HG03354 (cell line): ENCODE results near the gene MEI1.
"Not testable (repeated sequence)": the region's sequence is repeated elsewhere in the genome, so short reads cannot be mapped to it uniquely, and the experiment has no call there.

Source experiments
- ATAC-seq: cut with Tn5 transposase; IDR thresholded peaks from one replicate; pipeline ENCODE4 v1.9.1; 2021; ENCODE audit warnings: mild to moderate bottlenecking; ENCODE audit not compliant: unreplicated experiment, poor library complexity, severe bottlenecking

MEI1 gene

DNA sequence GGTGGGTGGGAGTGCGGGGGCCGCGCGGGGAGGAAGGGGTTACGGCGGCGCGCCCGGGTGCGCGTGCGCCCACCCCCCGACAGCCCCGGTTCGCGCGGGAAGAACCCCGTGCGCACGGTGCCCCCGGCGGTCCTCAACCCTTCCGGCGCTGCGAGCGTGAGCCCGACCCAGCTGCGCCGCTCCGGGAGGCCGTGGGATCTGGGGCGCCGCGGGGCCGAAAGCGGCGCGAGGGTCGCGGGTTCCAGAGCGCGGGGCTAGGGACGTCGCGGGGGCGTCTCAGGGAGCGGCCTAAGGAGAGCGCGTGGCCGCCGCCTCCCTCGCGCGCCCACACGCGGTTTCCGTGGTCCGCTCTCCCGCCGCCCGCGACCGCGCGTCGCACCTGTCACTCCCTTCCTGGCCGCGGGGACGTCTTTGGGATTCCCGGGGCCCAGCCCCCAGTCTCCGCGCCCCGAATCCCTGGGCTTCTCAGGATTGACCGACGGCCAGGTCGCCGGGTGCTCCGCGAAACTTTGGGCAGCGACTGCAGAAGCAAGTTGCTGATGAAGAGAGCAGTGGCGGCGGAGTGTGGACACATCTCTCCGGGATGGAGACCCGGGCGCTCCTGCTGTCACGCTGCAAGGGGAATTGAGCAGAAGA is 134.2 kb downstream of the MEI1 start:
- ATAC-seq, result peak; percentile 19

DNA sequence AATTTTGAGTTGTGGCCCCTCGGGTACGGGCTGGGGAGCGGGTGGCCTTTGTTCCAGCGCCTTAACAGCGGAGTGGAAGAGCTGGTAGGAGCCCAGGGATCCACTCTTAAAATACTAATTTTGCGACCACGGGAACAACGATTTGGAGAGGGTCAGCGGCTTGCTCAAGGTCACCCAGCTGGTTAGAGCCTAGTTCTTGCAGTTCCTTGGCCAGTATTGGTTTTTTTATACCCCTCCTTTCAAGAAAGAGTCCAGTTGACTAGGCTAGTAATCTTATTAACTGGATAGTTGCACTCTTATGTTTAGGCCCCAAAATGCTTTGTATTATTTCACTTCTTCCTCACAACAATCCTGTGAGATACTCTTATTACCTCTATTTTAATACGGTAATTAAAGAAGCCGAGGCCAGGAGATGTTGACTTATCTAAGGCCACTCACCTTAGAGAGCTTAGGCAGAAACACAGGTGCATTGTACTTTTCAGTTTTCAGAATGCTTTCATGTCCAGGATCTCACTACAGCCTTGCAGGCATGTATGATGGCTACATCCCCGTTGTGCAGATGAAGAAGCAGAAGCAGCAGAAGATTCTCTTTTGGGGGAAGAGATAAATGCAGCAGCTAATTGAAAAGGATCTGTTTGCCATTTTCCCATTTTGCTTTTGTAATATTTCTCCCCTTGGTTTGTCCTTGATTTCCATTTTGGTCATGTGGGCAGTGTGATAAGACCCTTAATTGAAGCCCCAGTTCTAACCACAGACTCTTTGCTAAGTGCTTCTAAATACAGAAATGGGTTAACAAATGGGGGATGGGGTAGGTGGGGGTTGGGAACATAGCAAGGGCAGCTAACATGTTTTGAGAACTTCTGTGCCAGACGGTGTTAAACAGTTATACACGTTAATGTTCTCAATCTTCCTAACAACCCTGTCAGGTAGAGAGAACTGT is 135.0 kb downstream of the MEI1 start:
- ATAC-seq, result no peak

DNA sequence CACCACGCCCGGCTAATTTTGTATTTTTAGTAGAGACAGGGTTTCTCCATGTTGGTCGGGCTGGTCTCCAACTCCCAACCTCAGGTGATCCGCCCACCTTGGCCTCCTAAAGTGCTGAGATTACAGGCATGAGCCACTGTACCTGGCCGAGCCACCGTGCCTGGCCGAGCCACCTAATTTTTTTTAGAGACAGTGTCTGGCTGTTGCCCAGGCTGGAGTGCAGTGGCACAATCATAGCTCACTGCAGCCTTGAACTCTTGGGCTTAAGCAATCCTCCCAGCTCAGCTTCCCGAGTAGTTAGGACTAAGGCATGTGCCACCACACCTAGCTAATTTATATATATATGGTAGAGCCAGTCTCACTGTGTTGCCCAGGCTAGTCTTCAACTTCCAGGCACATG is 136.2 kb downstream of the MEI1 start:
- ATAC-seq, result not testable (repeated sequence)

DNA sequence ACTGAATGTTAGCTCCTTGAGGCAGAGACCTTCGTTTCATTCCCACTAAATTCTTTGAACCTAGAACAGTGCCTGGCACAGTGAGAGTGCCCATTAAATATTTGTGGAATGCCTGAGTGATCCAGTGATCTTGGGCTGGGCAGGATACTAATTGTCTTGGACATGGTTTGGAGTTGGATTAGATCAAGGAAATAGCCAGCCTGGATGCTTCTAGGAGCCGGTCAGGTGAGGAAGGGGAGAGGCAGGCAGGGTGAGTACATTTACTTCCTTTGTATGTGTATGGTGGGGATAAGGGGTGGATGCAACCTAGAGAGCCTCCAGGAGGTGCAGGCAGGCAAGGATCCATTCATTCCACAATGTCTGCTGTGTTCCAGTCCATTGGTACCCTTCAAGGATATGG is 137.2 kb downstream of the MEI1 start:
- no peak for ATAC-seq

DNA sequence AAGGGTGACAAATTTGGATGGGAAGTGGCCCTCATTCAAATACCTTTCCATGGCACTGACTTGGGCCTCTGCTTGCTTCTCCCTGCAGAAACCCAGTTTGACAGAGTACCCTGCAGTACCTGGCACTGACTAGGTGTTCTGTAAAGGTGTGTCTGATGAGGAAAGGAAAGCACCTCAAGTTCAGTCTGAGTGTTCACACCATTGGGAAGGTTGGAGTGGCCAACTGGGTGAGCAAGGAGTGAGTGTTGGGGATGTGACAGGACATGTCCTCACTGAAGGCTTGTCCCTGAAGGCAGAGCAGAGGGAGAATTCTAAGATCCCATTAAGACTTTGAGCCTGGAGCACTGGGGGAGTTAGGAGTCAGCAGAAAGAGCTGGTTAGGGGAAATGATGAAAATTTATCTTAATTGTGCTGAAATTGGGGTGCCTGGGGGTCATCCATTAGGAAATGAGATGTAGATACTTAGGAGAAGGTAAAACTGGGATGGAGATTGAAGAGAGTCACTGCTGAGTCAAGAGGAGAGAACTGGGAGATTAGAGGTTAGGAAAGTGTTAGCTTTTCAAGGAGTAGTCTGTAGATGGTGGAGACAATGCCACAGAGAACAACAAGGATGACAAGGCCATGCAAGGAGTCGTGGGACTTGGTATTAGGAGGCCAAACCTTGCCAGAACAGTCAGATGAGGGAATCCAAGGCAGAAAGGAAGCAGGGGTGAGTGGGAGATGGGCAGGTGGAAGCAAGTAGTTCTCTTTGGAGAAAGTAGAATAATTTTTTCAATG is 139.7 kb downstream of the MEI1 start:
- ATAC-seq, result no peak

DNA sequence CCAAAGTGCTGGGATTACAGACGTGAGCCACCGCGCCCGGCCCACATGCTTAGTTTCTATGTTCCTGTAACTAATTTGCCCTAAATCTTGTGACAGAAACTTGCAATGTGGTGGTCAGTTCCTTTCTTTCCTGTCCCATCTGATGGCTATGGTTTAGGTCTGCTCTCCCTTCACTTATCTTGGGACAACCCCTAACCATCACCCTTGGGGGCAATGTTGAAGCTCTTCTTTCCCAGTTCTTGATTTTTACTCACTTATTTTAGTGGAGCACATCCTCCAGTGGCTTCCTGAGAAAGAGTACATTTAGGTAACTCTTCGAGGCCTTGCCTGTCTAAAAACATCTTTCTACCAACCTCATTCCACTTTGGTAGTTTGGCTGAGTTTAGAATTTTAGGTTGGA is 140.9 kb downstream of the MEI1 start:
- ATAC-seq, result no peak

DNA sequence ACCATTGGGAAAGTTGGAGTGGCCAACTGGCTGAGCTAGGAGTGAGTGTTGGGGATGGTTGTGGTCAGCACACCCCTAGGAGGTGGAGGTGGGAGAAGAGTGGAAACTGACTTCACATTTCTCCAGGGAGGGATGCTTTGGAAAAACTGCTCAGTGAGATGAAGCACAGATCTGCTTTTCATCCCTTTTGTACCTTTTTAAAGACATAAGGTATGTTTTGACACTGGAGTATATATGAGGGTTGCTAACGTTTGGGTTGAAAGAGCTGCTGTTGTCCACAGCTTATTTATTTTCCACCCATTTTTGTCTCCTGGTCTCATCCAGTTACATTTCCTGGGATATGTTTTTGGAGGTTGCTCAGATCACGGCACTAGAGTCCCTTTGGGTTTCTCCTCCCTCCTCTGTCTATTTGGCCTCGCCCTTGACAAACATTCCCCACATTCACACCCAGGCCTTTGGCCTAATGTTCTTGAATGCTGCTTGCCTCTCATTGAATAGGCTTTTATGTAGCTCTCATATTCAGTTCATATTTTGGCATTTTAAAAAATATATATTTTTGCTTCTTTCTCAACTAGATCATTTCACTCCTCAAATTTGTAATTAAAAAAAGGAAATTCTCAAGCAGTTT is 141.9 kb downstream of the MEI1 start:
- ATAC-seq, result no peak

DNA sequence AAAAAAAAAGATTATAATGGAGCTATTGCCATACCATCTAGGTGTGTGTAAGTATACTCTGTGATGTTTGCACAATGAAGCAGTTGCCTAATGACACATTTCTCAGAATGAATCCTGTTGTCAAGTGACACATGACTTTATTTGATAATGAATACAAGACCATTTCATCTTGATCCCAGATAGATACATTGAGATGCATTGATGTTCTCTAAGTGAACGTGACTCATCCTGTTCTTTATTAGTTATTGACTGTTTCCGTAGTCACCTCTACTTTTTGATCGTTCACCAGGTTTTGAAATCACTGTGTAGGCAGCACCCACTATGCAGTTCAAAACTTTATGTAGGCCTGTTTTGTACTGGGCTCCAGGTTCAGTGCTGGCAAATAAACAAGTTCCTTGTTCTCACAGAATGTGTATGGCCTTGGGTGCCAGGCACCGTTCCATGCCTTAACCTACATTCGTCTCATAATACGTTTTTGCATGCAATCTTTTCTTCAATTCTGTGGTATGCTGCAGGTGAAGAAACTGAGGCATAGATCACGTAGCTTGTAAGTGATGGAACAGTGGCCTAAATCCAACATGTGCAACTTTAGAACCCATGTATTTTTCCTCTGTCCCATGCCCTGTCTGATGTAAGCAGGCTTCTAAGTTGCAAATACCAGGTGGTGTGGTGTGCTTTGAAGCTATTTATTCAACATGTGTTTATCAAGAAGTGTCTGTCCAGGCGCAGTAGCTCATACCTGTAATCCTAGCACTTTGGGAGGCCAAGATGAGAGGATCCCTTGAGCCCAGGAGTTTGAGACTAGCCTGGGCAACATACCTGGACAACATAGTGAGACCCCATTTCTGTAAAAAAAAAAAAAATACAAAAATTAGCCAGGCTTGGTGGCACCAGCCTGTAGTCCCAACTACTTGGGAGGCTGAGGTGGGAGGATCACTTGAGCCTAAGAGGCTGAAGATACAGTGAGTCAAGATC is 144.0 kb downstream of the MEI1 start:
- no peak for ATAC-seq

DNA sequence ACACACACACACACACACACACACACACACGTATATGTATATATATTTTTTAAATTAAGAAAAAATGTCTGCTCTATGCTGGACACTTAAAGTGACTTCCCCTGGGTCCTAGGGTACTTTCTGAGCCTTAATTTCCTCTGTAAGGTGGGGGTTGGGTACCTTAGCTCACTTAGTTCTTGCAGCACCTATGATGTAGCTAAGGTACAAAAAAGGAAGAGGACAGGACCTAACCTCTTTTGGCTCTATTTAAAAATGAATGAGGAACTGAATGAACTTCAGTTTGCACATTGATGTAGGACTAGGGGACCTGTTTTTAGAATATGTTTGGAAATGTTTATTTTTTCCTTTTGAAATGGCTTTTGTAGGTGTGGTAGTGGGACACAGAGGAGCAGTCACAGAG is 144.7 kb downstream of the MEI1 start:
- ATAC-seq, result no peak

DNA sequence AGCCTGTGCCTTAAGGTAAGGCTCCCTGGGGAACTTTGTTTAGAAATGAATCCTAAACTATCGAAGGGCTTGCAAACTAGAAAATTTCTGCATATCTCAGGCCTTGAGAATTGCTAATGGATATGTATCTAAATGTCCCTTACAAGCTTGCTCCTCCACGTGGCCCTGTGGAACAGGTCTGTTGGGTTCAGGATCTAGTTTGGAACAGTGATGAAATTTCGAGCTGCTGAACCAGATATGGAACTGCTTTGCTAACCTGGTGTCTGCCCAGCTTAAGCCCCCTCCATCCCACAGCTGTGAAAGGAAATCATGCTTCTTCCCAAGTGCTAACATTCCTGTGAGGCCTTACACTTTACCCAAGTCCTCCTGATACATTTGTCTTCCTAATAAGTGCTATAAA is 145.2 kb downstream of the MEI1 start:
- no peak for ATAC-seq

DNA sequence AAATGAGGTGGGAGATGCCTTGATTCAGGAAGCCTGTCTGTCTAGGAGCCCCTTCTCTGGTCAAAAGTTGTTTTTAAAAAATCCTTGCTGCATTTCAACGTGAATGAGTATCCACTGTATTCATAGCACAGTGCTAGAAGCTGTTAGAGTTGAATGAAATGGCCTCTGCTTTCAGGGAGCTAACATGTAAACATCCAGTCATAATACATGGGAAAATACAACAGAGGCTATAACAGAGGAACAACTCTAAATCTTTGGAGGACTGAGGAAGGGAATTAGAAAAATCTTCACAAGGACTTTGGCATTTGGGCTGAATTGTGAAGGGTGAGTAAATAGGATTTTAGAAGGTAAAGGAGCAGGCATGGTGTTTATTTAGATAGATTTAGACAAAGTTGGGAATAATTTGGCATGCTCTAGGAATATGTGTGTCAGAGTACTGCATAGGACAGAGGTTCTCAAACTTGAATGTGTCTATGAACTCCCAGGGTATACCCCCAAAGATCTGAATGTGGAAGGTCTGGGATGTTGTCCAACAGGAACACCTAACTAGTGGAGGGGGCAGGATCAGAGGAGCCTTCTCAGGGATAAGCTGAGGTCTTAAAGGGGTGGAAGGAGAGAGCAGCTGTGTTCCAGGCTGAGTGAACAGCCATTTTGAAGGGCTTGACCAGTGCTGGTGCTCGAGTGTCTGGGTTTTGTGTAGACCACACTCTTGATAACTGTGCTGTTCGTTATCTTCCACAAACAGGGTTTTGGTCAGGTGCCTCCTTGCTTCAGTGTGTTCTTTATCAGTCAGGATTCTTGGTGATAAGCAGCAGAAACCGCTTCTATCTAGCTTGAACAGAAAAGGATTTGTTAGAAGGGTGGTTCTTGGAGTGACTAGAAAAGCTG is 146.3 kb downstream of the MEI1 start:
- no peak for ATAC-seq

DNA sequence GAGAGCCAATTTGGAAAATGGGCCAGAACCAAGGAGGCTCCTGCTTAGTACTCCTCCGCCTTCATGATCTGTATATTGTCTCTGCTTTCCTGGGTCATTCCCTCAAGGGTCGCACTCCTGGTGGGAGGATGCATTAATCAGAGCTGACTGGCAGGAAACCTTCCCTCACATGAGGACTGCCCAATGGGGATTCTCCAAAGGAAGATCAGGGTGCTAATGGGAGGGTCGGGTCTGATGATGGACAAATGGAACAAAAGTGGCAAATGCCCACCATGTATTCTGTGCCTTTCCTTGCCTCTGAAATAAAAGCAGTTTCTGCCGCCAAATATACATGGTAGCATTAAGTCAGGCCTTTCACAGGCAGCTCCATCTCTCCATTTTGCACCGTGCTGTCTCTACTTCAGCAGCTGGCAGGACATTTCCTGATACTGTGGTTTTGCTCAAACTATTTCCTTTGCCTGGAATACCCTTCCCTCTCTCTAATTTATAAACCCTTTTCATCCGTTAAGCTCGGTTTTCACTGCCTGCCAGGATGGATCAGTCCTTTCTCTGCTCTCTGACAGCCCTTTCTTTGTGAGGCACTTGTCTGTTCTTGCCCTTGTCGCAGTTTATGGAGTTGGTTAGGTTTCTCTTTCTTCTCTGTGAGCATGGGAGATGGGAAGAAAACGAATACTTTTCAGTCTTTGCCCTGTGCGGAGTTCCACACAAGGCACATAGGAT is 147.1 kb downstream of the MEI1 start:
- ATAC-seq, result no peak

DNA sequence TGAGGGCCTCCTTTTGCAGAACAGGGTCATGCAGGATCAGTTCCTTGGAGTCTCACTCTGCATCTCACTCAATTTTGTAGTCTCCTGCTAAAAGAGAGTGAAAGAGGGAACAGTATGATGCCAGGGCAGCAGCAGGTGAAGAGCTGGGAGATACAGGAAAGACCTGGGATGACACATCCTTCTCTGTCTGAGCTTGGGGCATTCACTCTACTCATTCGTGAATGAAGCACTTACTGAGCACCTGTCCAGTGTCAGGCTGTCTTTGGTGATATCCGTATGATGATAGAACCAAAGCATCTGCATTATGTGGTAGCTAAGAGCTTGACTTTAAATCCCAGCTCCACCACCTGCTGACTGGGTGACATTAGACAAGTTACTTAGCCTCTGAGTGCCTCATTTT is 148.0 kb downstream of the MEI1 start:
- no peak for ATAC-seq

DNA sequence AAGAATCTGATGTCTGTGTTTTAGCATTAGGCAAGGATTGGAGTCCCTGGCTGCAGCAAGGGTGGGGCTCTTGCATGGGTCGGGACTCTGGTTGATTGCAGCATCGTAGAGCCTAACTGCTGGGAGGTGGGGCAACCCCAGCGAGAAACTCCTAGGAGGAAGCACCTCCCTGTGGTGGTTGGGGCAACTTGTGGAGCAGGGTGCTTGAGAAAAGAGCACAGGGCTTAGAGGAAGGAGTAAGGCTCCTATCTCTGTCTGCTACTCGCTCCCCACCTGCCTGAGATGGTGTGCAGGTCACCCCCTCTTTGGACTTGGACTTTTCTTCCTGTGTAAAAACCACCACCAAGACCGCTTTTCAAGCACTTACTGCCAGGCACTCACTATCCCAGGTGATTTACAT is 149.2 kb downstream of the MEI1 start:
- ATAC-seq, result no peak
